Uterus (tissue), 2 donors: ENCODE results near the gene DHPS.

ENCODE experiments used
- CTCF ChIP-seq, 4 experiments: fragments of 200-600 bp in 2 of 4; fragments of 450-650 bp in 2 of 4; sonication (generic) in 2 of 4; IDR thresholded peaks; one replicate each; pipeline ENCODE4 v1.5.1; 2016 to 2019; ENCODE audit warnings: antibody characterized with exemption in 4 of 4, mild to moderate bottlenecking in 2 of 4, moderate library complexity in 1 of 4
- POLR2A ChIP-seq, 2 donors: fragments of 450-650 bp; IDR thresholded peaks; one replicate each; pipeline ENCODE4 v1.6.1; 2016; ENCODE audit warnings: antibody characterized with exemption in 2 of 2, mild to moderate bottlenecking in 1 of 2, moderate library complexity in 1 of 2

- TF ChIP-seq CTCF (IDR thresholded peaks at IDR 0.05) (no peak), POLR2A (IDR thresholded peaks at IDR 0.05) (no peak)
Measured at GRCh38 chr19:12641456-12641855, 40.2 kb downstream of the DHPS start.
